Transverse colon (tissue), 4 donors: ENCODE data around the gene ADGRG3.

Experiments used
- CTCF ChIP-seq, 5 experiments: fragments of 200-600 bp in 3 of 5; fragments of 450-650 bp in 2 of 5; sonication (generic) in 3 of 5; IDR thresholded peaks; 1 replicate in 2 of 5; 2 replicates in 3 of 5; pipeline ENCODE4 v1.5.1; 2016 to 2017; ENCODE audit warnings: antibody characterized with exemption in 5 of 5, inconsistent platforms in 3 of 5, mild to moderate bottlenecking in 2 of 5, moderate library complexity in 1 of 5
- EP300 ChIP-seq: sonication (generic); formaldehyde crosslinking; IDR thresholded peaks from one replicate; pipeline ENCODE4 v1.6.1; 2017; ENCODE audit warnings: antibody characterized with exemption, low read depth
- POLR2A ChIP-seq: fragments of 450-650 bp; IDR thresholded peaks from one replicate; pipeline ENCODE4 v1.6.1; 2016; ENCODE audit warnings: antibody characterized with exemption, mild to moderate bottlenecking, moderate library complexity
- POLR2AphosphoS5 ChIP-seq, 3 donors: sonication (generic); formaldehyde crosslinking; IDR thresholded peaks; one replicate each; pipeline ENCODE4 v1.6.1; 2016; ENCODE audit warnings: antibody characterized with exemption in 3 of 3

GRCh38 chr16:57628008-57628781 is 39.9 kb upstream of the ADGRG3 start, which contains the start of gene ADGRG1:
- TF ChIP-seq POLR2A, result no peak
- no peak for TF ChIP-seq CTCF (IDR thresholded peaks at IDR 0.05)
- TF ChIP-seq EP300, result no peak
- TF ChIP-seq POLR2AphosphoS5 (IDR thresholded peaks at IDR 0.05), result peak in 1 of 3 donors; percentile 15
